H1 (cell line): ENCODE measurements around the gene HEXIM1.

Experiments
- BACH1 ChIP-seq: IDR thresholded peaks from 2 replicates; pipeline ENCODE4 v1.6.1; 2012; ENCODE audit warnings: low read length, improper control_type of control experiment
- POLR2A ChIP-seq, 2 experiments: IDR thresholded peaks; 1 replicate in 1 of 2; 2 replicates in 1 of 2; pipeline ENCODE4 v1.6.1; 2011; ENCODE audit warnings: low read depth in 2 of 2, low read length in 2 of 2, mild to moderate bottlenecking in 2 of 2; ENCODE audit errors: control extremely low read depth in 1 of 2
- POLR2AphosphoS5 ChIP-seq: IDR thresholded peaks from 2 replicates; pipeline ENCODE4 v1.6.1; 2011; ENCODE audit warnings: low read depth, low read length
- RNF2 ChIP-seq: fragments of 200-900, 300-1000 bp; sonication (generic); IDR thresholded peaks from 2 replicates; pipeline ENCODE4 v1.7.1; 2016; ENCODE audit warnings: borderline replicate concordance, low read depth, mild to moderate bottlenecking, antibody characterized with exemption, low read length; ENCODE audit not compliant: poor library complexity, severe bottlenecking; ENCODE audit errors: missing control alignments
- ZNF274 ChIP-seq: IDR thresholded peaks from 2 replicates; pipeline ENCODE4 v1.7.0; 2012; ENCODE audit warnings: low read length, borderline replicate concordance; ENCODE audit errors: extremely low read depth
- TF ChIP-seq, protein P1 (sequence below), 3 experiments: IDR thresholded peaks; 1 replicate in 2 of 3; 2 replicates in 1 of 3; pipeline versions ENCODE4 v1.5.1 to v1.6.1; 2011; ENCODE audit warnings: low read length in 3 of 3, mild to moderate bottlenecking in 3 of 3, inconsistent platforms in 2 of 3, low read depth in 1 of 3, moderate library complexity in 1 of 3; ENCODE audit not compliant: insufficient read depth in 1 of 3; ENCODE audit errors: control extremely low read depth in 1 of 3
- TF ChIP-seq, protein P2 (sequence below): IDR thresholded peaks from 2 replicates; pipeline ENCODE4 v1.6.1; 2011; ENCODE audit warnings: low read depth, mild to moderate bottlenecking, low read length; ENCODE audit not compliant: insufficient read depth

DNA sequence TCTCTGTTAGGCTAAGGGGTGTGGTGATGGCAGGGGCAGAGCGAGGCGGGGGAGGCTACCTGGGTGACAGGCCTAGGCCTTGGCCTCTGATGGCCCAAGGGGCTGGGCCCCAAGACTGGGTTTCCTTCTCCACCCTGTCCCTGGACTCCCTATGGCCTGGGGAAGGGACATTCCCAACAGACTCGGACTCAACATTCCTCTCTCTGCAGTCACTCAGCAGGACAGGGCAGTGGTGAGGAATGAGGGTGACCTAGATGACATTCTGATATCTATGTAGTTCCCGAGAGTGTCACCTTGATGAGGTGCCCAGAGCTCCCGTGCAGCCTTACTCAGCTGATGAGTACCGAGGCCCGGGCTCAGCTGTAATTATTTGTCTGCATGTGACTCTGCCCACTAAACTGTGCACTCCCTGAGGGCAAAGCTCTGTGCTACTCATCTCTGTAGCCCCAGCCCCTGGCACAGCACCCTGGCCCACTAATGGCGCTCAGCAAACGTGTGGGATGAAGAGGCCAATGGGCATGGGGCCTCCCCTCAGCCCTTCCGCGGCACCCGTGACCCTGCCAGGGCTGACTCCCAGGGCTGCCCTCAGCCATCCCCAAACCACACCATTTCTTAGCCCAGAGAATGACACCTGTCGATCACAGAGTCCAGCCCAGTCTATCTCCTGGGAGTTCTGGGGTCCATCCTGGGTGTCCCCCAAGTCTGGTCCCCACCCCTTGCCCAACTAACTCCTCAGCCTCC lies 18.2 kb upstream of the HEXIM1 start:
- TF ChIP-seq BACH1 (no peak), RNF2 (no peak), POLR2A (IDR thresholded peaks at IDR 0.05; ENCODE audit: control extremely low read depth in 1 of 2, low read depth in 2 of 2, low read length in 2 of 2) (no peak), ZNF274 (no peak), POLR2AphosphoS5 (no peak)
- TF ChIP-seq, protein P1, sequence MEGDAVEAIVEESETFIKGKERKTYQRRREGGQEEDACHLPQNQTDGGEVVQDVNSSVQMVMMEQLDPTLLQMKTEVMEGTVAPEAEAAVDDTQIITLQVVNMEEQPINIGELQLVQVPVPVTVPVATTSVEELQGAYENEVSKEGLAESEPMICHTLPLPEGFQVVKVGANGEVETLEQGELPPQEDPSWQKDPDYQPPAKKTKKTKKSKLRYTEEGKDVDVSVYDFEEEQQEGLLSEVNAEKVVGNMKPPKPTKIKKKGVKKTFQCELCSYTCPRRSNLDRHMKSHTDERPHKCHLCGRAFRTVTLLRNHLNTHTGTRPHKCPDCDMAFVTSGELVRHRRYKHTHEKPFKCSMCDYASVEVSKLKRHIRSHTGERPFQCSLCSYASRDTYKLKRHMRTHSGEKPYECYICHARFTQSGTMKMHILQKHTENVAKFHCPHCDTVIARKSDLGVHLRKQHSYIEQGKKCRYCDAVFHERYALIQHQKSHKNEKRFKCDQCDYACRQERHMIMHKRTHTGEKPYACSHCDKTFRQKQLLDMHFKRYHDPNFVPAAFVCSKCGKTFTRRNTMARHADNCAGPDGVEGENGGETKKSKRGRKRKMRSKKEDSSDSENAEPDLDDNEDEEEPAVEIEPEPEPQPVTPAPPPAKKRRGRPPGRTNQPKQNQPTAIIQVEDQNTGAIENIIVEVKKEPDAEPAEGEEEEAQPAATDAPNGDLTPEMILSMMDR (IDR thresholded peaks at IDR 0.05; ENCODE audit: control extremely low read depth in 1 of 3, insufficient read depth in 1 of 3, low read depth in 1 of 3, low read length in 3 of 3), result no peak
- TF ChIP-seq, protein P2, sequence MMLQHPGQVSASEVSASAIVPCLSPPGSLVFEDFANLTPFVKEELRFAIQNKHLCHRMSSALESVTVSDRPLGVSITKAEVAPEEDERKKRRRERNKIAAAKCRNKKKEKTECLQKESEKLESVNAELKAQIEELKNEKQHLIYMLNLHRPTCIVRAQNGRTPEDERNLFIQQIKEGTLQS, result no peak
